Lower leg skin (tissue), 3 donors: Measurements from ENCODE around the gene ZNF292.

Experiments
- POLR2A ChIP-seq, 2 donors: fragments of 450-650 bp; IDR thresholded peaks; one replicate each; pipeline ENCODE4 v1.6.1; 2016 to 2017; ENCODE audit warnings: antibody characterized with exemption in 2 of 2, mild to moderate bottlenecking in 1 of 2, moderate library complexity in 1 of 2
- TF ChIP-seq, protein P1 (sequence below), 3 donors: fragments of 450-650 bp; IDR thresholded peaks; one replicate each; pipeline ENCODE4 v1.5.1; 2016; ENCODE audit warnings: antibody characterized with exemption in 3 of 3, mild to moderate bottlenecking in 3 of 3, moderate library complexity in 2 of 3

DNA sequence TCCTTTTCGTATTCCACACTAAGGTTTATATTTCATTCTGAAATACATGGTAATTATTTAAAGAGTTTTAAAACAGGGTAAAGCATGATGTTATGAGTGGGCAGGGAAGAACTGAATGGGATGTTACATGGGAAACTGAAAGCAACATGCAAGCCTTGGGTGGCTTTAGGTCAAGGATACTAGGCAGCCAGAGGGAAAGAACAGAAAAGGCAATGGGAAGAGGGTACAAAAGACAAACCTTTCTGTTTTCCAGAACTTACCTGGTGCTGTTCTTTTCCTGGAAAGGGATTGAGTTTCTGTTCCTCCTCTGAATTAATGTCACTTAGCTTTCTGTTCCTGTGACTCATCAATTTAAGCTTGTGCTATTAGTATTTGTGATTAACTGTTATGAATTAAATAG lies 95.9 kb downstream of the ZNF292 start:
- TF ChIP-seq POLR2A (IDR thresholded peaks at IDR 0.05), result no peak
- TF ChIP-seq, protein P1, sequence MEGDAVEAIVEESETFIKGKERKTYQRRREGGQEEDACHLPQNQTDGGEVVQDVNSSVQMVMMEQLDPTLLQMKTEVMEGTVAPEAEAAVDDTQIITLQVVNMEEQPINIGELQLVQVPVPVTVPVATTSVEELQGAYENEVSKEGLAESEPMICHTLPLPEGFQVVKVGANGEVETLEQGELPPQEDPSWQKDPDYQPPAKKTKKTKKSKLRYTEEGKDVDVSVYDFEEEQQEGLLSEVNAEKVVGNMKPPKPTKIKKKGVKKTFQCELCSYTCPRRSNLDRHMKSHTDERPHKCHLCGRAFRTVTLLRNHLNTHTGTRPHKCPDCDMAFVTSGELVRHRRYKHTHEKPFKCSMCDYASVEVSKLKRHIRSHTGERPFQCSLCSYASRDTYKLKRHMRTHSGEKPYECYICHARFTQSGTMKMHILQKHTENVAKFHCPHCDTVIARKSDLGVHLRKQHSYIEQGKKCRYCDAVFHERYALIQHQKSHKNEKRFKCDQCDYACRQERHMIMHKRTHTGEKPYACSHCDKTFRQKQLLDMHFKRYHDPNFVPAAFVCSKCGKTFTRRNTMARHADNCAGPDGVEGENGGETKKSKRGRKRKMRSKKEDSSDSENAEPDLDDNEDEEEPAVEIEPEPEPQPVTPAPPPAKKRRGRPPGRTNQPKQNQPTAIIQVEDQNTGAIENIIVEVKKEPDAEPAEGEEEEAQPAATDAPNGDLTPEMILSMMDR (IDR thresholded peaks at IDR 0.05), result no peak
